HG03064 (cell line): Measurements from ENCODE around the gene MAP3K4.

ENCODE experiments used
- ATAC-seq: cut with Tn5 transposase; IDR thresholded peaks from one replicate; pipeline ENCODE4 v1.9.1; 2021; ENCODE audit warnings: low read depth; ENCODE audit not compliant: unreplicated experiment

The MAP3K4 gene

GRCh38 chr6:161076181-161076677 lies 84.7 kb downstream of the MAP3K4 start:
- ATAC-seq: no peak

DNA sequence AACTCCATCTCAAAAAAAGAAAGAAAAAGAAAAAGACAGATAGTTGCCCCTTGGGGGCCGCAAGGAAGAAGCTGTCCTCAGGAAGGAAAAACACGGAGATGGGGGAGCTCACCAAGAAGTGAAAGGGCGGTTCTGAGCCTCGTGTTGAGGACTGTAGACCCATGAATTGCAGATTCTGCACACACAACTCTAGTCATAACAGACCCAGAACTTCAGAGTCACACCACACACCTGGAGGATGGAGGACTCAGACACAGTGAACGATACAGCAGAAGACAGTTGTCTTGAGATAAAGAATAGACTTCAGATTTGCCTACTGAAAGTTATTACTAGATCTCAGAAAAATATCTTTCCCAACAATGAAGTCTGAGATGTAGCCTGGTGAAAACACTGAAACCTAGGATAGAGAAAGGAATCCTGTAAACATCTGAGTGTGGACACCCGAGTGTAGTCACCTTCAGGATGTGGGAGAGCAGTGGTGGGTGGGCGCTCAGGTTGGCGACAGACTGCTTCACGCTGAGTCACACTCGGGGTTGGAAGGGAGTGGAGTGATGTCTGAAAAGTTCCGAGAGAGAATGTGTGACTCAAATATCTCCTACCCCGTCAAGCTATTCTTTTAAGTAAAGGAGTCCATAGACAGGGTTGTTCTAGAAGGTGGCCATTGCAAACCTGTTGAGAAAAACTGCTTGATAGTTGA lies 88.1 kb downstream of the MAP3K4 start:
- ATAC-seq: no peak

DNA sequence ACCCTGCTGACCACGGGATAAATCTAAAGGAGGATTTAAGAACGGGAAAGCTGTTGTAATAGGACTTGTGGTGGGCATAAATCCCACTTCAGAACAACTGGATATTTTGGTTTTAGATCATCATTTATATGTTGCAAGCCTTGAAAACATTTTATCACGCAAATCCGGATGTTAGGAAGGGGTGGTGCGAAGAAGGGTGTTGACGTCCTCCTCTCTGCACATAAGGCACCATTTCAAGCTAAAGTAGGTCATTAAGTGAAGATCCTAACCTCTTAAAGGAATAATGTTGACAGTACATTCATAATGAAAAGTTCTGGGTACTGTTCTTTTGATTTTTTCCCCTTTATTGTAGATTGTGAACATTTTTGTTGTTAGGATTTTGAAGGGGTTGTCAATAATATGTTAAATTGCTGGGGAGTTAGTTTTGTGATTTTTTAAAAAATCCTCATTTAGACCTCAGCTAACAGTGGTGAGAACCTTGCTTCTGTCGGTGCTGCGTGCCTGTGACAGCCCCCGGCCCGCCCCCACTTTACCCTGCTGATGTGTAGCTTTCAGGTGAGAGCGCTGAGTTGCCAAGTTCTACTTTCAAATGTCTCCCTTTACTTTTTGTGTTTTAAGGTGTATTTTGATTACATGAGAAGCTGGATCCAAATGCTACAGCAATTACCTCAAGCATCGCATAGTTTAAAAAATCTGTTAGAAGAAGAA lies 88.8 kb downstream of the MAP3K4 start:
- no peak for ATAC-seq

GRCh38 chr6:161082215-161082614 lies 90.6 kb downstream of the MAP3K4 start:
- ATAC-seq: no peak

GRCh38 chr6:161085246-161085645 lies 93.7 kb downstream of the MAP3K4 start:
- no peak for ATAC-seq

DNA sequence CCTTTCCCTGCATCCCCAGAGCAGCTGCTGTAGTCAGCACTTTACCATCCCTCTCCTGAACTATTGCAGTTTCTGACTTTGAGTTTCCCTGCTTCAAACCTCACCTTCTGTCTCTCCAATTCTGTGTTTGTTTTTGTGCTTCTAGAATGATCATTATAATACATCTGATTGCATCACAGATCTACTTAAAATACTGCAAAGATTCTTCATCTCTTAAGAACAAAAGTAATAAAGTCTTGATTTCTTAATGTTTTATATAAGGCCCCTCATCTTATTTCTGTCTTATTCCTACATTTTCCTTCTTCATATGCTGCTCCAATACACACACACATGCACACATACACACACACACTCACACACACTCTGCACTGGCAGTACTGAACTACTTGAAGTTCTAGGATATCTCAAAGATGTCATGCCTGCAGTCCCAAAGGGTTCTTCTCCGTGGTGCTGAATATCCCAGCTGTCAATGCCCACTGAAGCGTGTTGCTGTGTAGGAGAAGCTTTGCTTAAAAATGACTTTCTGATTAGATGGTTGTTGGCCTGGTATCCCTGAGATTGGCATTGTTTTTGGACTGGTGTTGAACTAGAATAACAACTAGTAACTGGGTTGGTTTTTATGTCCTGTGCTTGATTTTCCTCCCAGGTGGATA lies 97.2 kb downstream of the MAP3K4 start:
- no peak for ATAC-seq

GRCh38 chr6:161091151-161091550 lies 99.6 kb downstream of the MAP3K4 start:
- no peak for ATAC-seq

DNA sequence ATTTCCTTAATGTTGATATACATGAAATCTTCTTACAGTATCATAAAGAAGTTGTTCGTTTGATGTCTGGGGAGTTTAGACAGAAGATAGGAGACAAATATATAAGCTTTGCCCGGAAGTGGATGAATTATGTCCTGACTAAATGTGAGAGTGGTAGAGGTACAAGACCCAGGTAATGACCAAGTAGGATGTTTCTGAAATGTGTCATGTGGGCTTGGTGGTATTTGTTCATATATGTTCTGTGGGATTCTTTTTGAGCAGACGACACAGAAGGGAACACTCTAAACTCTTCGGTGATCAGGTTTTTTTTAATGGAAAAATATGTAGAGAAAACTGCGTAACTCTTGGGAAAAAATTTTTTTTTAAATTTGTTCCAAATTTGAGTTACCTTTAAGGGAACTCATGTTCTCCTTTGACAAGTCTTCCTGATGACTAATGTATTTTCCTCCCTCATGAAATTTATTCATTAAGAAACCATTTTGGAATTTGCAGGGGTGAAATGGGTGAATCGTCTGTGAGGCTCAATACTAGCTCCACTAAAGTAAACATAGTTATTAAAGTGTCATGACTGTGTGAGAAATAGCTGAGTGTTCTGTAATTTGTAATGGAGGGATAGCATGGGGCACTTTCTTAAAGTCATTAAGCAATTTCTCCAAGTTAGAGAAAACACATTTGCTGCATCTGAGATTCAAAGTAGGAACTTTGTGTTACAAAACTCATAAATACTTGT lies 100.6 kb downstream of the MAP3K4 start:
- ATAC-seq: no peak

DNA sequence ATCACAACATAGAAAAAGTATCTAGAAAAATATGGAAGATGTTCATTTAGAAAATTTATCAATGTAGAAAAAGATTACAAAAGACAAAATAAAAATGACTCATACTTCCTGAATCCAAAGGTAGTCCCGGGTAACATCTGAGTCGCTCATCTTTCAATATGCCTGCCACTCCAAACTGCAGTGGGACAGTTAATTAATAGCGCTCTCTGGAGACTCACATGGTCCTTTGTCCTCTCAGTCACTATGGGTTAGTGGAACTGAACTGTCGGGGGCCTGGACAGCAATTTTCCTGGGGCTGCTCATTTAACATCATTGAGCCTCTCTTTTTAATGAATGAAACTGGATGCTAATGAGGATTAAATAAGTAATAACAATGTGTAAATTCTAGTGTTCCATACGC lies 103.4 kb downstream of the MAP3K4 start:
- ATAC-seq: no peak

- ATAC-seq: no peak
Measured at GRCh38 chr6:161095916-161096315, 104.3 kb downstream of the MAP3K4 start.

- no peak for ATAC-seq
Measured at GRCh38 chr6:161100072-161100471, 108.5 kb downstream of the MAP3K4 start.

DNA sequence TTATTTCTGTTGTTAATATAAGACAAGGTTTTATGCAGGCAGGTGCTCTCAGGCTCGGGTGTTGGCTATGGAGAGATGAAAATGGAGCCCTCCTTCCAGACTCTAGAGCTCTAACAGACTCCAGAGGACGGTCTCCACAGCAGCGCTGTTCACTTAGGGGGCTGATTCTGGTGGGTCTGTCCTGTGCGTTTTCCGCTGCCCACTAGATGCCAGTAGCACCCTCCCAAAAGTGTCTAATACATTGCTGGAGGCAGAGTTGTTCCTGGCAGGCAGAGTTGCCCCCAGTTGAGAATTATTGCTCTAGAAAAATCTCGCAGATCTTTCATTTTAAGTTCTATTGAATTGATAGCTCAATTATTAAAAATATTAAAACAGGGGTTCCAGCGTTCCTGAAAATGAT lies 109.9 kb downstream of the MAP3K4 start:
- no peak for ATAC-seq

DNA sequence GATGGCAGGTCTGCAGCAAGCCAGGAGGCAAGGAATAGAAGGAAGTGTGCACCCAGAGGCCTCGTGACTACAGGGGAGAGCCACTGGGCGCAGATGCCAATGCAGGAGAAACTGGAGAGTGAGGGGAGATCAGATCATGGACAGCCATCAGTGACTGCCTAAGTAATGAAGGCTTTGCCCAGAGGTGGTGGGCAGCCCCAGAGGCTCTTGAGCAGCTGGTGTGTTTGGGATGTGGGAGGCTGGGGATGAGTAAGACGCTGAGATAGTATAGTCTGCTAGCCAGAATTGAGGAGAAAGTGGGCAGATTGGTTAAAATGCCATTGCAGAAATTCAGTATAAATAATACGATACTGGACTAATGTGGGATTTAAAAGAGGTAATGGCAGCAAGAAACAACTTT lies 111.9 kb downstream of the MAP3K4 start:
- ATAC-seq: no peak

DNA sequence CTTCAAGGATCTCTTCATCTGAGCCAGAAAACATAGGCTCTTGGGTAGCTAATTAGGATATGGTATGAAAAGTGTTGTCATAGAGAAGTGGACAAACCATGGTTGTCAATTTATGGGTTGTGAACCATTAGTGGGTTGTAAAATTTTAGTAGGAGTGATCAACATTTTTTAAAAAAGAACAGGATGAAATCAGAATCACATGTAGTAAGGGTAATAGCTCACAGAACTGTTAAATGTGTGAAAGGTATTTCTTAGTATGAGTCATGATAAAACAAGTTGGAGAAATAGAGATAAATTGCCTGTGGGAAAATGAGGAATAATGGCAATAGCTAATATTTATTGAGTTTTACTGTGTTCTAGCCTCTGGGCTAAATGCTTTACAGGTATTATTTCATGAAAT lies 113.4 kb downstream of the MAP3K4 start:
- ATAC-seq: no peak

DNA sequence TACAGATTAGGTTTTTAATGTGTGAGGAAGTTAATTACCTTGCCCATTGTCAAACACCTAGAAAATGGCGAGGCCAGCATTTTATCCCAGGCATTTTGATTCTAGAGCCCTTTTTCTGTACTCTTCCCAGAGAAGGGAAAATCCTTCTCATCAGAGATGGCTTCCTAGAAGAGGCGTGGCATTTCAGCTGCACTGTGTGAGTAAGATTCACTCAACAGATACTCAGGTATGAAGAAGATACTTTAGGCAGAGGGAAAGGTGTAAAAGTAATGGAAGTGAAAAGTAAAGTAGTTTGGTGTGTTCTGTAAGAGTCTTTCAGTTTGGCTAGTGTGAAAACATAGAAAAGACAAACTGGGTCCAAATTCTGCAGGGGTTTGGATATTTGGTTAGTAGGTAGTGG lies 113.8 kb downstream of the MAP3K4 start:
- no peak for ATAC-seq

GRCh38 chr6:161107779-161108730 lies 116.5 kb downstream of the MAP3K4 start:
- no peak for ATAC-seq

- no peak for ATAC-seq
Measured at GRCh38 chr6:161108916-161109315, 117.3 kb downstream of the MAP3K4 start.

- ATAC-seq: no peak
Measured at GRCh38 chr6:161109366-161109765, 117.8 kb downstream of the MAP3K4 start.

DNA sequence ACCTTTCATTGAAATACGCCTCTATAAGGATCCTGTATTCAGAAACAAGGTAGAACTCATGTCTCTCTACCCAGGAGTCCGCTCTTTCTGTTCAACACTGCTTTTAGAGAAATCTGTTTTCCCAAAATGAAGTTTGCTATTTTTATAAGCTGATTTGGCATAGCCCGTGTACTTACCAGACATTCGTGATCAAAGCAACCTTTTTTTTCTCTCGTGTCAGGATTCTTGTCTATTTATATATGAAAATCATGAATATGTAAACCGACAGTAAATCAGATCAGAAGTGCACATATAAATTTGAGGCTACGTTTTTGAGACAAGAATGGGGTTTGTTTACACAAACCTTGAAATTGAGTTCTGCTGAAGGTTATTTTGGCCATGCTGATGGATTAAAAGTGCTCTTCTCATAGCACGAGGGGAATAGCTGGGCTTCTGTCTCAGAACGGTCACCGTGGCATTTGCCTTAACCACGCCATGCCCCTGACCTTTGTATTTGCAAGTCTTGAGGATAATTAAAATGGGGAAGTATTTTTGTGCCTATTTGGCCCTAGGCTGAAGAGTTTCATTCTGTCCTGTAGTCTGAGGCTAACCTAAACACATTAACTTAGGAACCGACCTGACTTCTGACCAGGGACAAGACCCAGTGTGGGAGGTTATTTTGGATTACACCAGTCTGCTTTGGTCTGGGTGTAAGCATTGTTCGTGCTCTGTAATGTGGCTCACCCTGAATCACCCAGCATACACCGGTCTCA lies 118.6 kb downstream of the MAP3K4 start:
- no peak for ATAC-seq
